Neuronal stem cell (in vitro differentiated cells): ENCODE measurements around the gene ABCD4.

Experiments
- DNase-seq: peaks from one replicate; pipeline ENCODE4 v3.0.0-alpha.2; 2013; ENCODE audit warnings: low spot score
- H2AFZ ChIP-seq: one replicate; pipeline ENCODE4 v1.6.1; 2013; ENCODE audit warnings: mild to moderate bottlenecking, low read length, inconsistent platforms
- H2AK5ac ChIP-seq: 2 replicates; pipeline ENCODE4 v1.6.1; 2013; ENCODE audit warnings: low read depth, mild to moderate bottlenecking, inconsistent platforms, low read length, moderate library complexity, mixed read lengths
- H2BK120ac ChIP-seq: 2 replicates; pipeline ENCODE4 v1.6.1; 2013; ENCODE audit warnings: low read depth, mild to moderate bottlenecking, inconsistent platforms, low read length, moderate library complexity, mixed read lengths
- H2BK12ac ChIP-seq: one replicate; pipeline ENCODE4 v1.6.1; 2013; ENCODE audit warnings: low read length, inconsistent platforms
- H2BK15ac ChIP-seq: 2 replicates; pipeline ENCODE4 v1.6.1; 2013; ENCODE audit warnings: mild to moderate bottlenecking, low read length, inconsistent platforms, mixed read lengths
- H2BK5ac ChIP-seq: one replicate; pipeline ENCODE4 v1.6.1; 2013; ENCODE audit warnings: inconsistent platforms, mild to moderate bottlenecking, low read length, moderate library complexity
- H3K14ac ChIP-seq: one replicate; pipeline ENCODE4 v1.6.1; 2013; ENCODE audit warnings: low read length, inconsistent platforms
- H3K18ac ChIP-seq: 2 replicates; pipeline ENCODE4 v1.6.1; 2013; ENCODE audit warnings: low read length, inconsistent platforms
- H3K23ac ChIP-seq: 2 replicates; pipeline ENCODE4 v1.6.1; 2013; ENCODE audit warnings: low read depth, mild to moderate bottlenecking, mixed read lengths, low read length, inconsistent platforms; ENCODE audit not compliant: poor library complexity
- H3K27ac ChIP-seq: replicated peaks from 3 replicates; pipeline ENCODE4 v1.5.1; 2013; ENCODE audit warnings: low read length, inconsistent platforms
- H3K27me3 ChIP-seq, 3 experiments: 2 replicates each; pipeline ENCODE4 v1.6.1; 2013; ENCODE audit warnings: low read length in 3 of 3, mild to moderate bottlenecking in 2 of 3, inconsistent platforms in 1 of 3, low read depth in 1 of 3, mixed read lengths in 1 of 3, moderate library complexity in 1 of 3; ENCODE audit not compliant: control insufficient read depth in 3 of 3, insufficient read depth in 3 of 3
- H3K36me3 ChIP-seq, 2 donors: replicated peaks in 1 of 2; 2 replicates each; pipeline ENCODE4 v1.6.1; 2013; ENCODE audit warnings: low read length in 2 of 2; ENCODE audit not compliant: control insufficient read depth in 2 of 2, insufficient read depth in 2 of 2
- H3K4ac ChIP-seq: 2 replicates; pipeline ENCODE4 v1.6.1; 2013; ENCODE audit warnings: inconsistent platforms, mild to moderate bottlenecking, low read length, moderate library complexity
- H3K4me1 ChIP-seq, 2 donors: 1 replicate in 1 of 2; 2 replicates in 1 of 2; pipeline ENCODE4 v1.6.1; 2013; ENCODE audit warnings: low read length in 2 of 2, low read depth in 1 of 2; ENCODE audit not compliant: control insufficient read depth in 2 of 2, insufficient read depth in 1 of 2
- H3K4me2 ChIP-seq: one replicate; pipeline ENCODE4 v1.6.1; 2013; ENCODE audit warnings: mild to moderate bottlenecking, low read length, inconsistent platforms; ENCODE audit not compliant: insufficient read depth, poor library complexity, severe bottlenecking
- H3K4me3 ChIP-seq, 2 donors: 2 replicates each; pipeline ENCODE4 v1.5.1; 2013; ENCODE audit warnings: low read length in 2 of 2, mild to moderate bottlenecking in 2 of 2, inconsistent platforms in 1 of 2, moderate library complexity in 1 of 2
- H3K79me1 ChIP-seq: one replicate; pipeline ENCODE4 v1.6.1; 2013; ENCODE audit warnings: low read depth, mild to moderate bottlenecking, inconsistent platforms, low read length, moderate library complexity
- H3K9ac ChIP-seq: one replicate; pipeline ENCODE4 v1.6.1; 2013; ENCODE audit warnings: mild to moderate bottlenecking, low read depth, low read length, inconsistent platforms; ENCODE audit not compliant: poor library complexity
- H3K9me3 ChIP-seq, 2 donors: replicated peaks in 1 of 2; 2 replicates each; pipeline versions ENCODE3 to v1.6.1; 2013; ENCODE audit warnings: low read length in 2 of 2, mild to moderate bottlenecking in 2 of 2, inconsistent platforms in 1 of 2, low read depth in 1 of 2, mixed read lengths in 1 of 2, moderate library complexity in 1 of 2; ENCODE audit not compliant: control insufficient read depth in 2 of 2, insufficient read depth in 1 of 2
- H4K8ac ChIP-seq: one replicate; pipeline ENCODE4 v1.6.1; 2013; ENCODE audit warnings: low read depth, mild to moderate bottlenecking, inconsistent platforms, low read length, moderate library complexity
- H4K91ac ChIP-seq: one replicate; pipeline ENCODE4 v1.6.1; 2013; ENCODE audit warnings: low read length, low read depth, mild to moderate bottlenecking, inconsistent platforms; ENCODE audit not compliant: poor library complexity
- WGBS, 2 donors: extraction: QIAGEN DNeasy Blood & Tissue Kit; methylation state at CpG; one replicate each; pipeline ENCODE4 v1.1.7; 2013; ENCODE audit warnings: missing lambda C conversion rate in 2 of 2, mixed read lengths in 1 of 2; ENCODE audit not compliant: insufficient read length in 2 of 2, insufficient replicate concordance in 1 of 2; ENCODE audit errors: extremely low coverage in 2 of 2; 5-methylcytosine and 5-hydroxymethylcytosine counted together

The ABCD4 gene

GRCh38 chr14:74249433-74250375 is 53.0 kb downstream of the ABCD4 start:
- no peak overlapping the region for H3K9ac ChIP-seq
- H3K4me3 ChIP-seq = no peak overlapping the region
- no peak overlapping the region for H3K23ac ChIP-seq
- no peak overlapping the region for H2BK5ac ChIP-seq
- H3K36me3 ChIP-seq = no peaks in the 10 kb centered on the region
- no peak overlapping the region for H3K18ac ChIP-seq
- H4K8ac ChIP-seq = no peak overlapping the region
- H3K27me3 ChIP-seq = peaks cover 0 to 64% (median 7%) of the 10 kb centered on the region in 3 experiments
- no peak overlapping the region for H3K14ac ChIP-seq
- H3K4me1 ChIP-seq = peaks cover 2 to 6% of the 10 kb centered on the region in 2 donors
- no peaks in the 10 kb centered on the region for H3K9me3 ChIP-seq
- no peak overlapping the region for H2BK15ac ChIP-seq
- H2BK120ac ChIP-seq = no peak overlapping the region
- DNase-seq = no peak
- H2AK5ac ChIP-seq = no peak overlapping the region
- H3K4ac ChIP-seq = no peak overlapping the region
- no peak overlapping the region for H4K91ac ChIP-seq
- no CpG with 5 or more reads among the region's 12 CpGs for WGBS, 2 donors
- no peaks in the 10 kb centered on the region for H3K79me1 ChIP-seq
- H3K4me2 ChIP-seq = no peak overlapping the region
- H2BK12ac ChIP-seq = no peak overlapping the region
- no peak overlapping the region for H3K27ac ChIP-seq
- H2AFZ ChIP-seq = no peak overlapping the region

GRCh38 chr14:74248017-74248416 is 54.7 kb downstream of the ABCD4 start:
- peaks cover 2 to 72% (median 21%) of the 10 kb centered on the region in 3 experiments for H3K27me3 ChIP-seq
- H3K9ac ChIP-seq = no peak overlapping the region
- no peak overlapping the region for H3K4me3 ChIP-seq
- H3K18ac ChIP-seq = no peak overlapping the region
- peaks cover 2 to 8% of the 10 kb centered on the region in 2 donors for H3K4me1 ChIP-seq
- H2BK12ac ChIP-seq = no peak overlapping the region
- no peak overlapping the region for H3K4me2 ChIP-seq
- no peak overlapping the region for H2BK15ac ChIP-seq
- no peak overlapping the region for H3K4ac ChIP-seq
- H4K91ac ChIP-seq = no peak overlapping the region
- H3K23ac ChIP-seq = no peak overlapping the region
- no peak overlapping the region for H2BK5ac ChIP-seq
- no peak overlapping the region for H3K14ac ChIP-seq
- no peak overlapping the region for H4K8ac ChIP-seq
- no peak overlapping the region for H2BK120ac ChIP-seq
- H3K9me3 ChIP-seq = no peaks in the 10 kb centered on the region
- no peak overlapping the region for H3K27ac ChIP-seq
- no peak for DNase-seq
- H3K79me1 ChIP-seq = no peaks in the 10 kb centered on the region
- H2AK5ac ChIP-seq = no peak overlapping the region
- WGBS, 2 donors = no CpG with 5 or more reads among the region's 6 CpGs
- H2AFZ ChIP-seq = no peak overlapping the region
- H3K36me3 ChIP-seq = no peaks in the 10 kb centered on the region

GRCh38 chr14:74246542-74246941 is 56.2 kb downstream of the ABCD4 start:
- Histone ChIP-seq H3K4ac (no peak overlapping the region), H3K36me3 (no peaks in the 10 kb centered on the region), H2BK12ac (no peak overlapping the region), H3K9ac (no peak overlapping the region), H3K27ac (no peak overlapping the region), H3K23ac (no peak overlapping the region), H2BK5ac (no peak overlapping the region), H3K18ac (no peak overlapping the region), H3K9me3 (no peaks in the 10 kb centered on the region), H2AK5ac (no peak overlapping the region), H2BK15ac (no peak overlapping the region), H3K14ac (no peak overlapping the region), H3K79me1 (no peaks in the 10 kb centered on the region), H2BK120ac (no peak overlapping the region), H4K91ac (no peak overlapping the region), H4K8ac (no peak overlapping the region), H3K4me1 (peaks cover 0 to 8% of the 10 kb centered on the region in 2 donors), H3K4me3 (no peak overlapping the region), H3K4me2 (no peak overlapping the region), H3K27me3 (peaks cover 13 to 74% (median 31%) of the 10 kb centered on the region in 3 experiments), H2AFZ (no peak overlapping the region)
- no peak for DNase-seq
- no CpG with 5 or more reads among the region's 8 CpGs for WGBS, 2 donors

GRCh38 chr14:74245292-74245691 is 57.4 kb downstream of the ABCD4 start:
- H2BK120ac ChIP-seq = no peak overlapping the region
- H3K9me3 ChIP-seq = no peaks in the 10 kb centered on the region
- no peak overlapping the region for H3K4ac ChIP-seq
- no peak overlapping the region for H3K4me3 ChIP-seq
- no peak overlapping the region for H4K8ac ChIP-seq
- no peak overlapping the region for H4K91ac ChIP-seq
- H3K18ac ChIP-seq = peak overlapping the region; percentile 49
- no peak overlapping the region for H2AFZ ChIP-seq
- H3K36me3 ChIP-seq = no peaks in the 10 kb centered on the region
- H3K23ac ChIP-seq = no peak overlapping the region
- H2BK5ac ChIP-seq = no peak overlapping the region
- no peak overlapping the region for H3K4me2 ChIP-seq
- H2BK12ac ChIP-seq = no peak overlapping the region
- H3K9ac ChIP-seq = no peak overlapping the region
- no peaks in the 10 kb centered on the region for H3K79me1 ChIP-seq
- peak overlapping the region; percentile 40 for H2BK15ac ChIP-seq
- no CpG with 5 or more reads among the region's 7 CpGs for WGBS, 2 donors
- H3K14ac ChIP-seq = peak overlapping the region; percentile 57
- H3K27me3 ChIP-seq = peaks cover 24 to 87% (median 43%) of the 10 kb centered on the region in 3 experiments
- H2AK5ac ChIP-seq = no peak overlapping the region
- no peak overlapping the region for H3K27ac ChIP-seq
- DNase-seq = no peak
- H3K4me1 ChIP-seq = peaks cover 2 to 10% of the 10 kb centered on the region in 2 donors
